ENCODE data around the gene SFMBT2. TPM values are rescaled to one million over a fixed set of nuclear protein-coding genes. Genes with fewer than 3 reads are reported as not detected.
"Not testable (repeated sequence)": the region's sequence is repeated elsewhere in the genome, so short reads cannot be mapped to it uniquely, and the experiment has no call there.

SFMBT2 gene
- total RNA-seq, 1 donor from 2014 or later: 25.3 TPM

DNA sequence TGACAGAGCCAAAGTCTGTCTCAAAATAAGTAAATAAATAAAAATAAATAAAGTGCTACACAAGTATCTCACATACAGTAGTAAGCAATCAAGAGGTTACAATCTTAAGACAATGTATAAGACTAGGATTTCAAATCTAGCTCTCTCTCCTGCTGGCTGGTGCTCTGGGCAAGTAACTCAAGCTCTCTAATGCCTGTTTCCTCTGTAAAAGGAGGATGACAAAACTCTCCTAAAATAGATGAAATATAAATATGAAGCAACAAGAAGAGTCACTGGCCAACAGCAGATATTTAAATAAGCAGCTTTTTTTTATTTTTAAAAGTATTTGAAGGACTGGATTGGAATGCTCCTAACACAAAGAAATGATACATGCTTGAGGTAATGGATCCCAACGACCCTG, 7.2 kb downstream of the SFMBT2 start:
- intact Hi-C loops (cut with micrococcal nuclease): no loop called here

GRCh38 chr10:7401782-7402181, 9.1 kb downstream of the SFMBT2 start:
- intact Hi-C loops (cut with micrococcal nuclease): no loop called here

- intact Hi-C loops (cut with micrococcal nuclease): no loop called here
Measured at GRCh38 chr10:7401156-7401555, 9.7 kb downstream of the SFMBT2 start.

DNA sequence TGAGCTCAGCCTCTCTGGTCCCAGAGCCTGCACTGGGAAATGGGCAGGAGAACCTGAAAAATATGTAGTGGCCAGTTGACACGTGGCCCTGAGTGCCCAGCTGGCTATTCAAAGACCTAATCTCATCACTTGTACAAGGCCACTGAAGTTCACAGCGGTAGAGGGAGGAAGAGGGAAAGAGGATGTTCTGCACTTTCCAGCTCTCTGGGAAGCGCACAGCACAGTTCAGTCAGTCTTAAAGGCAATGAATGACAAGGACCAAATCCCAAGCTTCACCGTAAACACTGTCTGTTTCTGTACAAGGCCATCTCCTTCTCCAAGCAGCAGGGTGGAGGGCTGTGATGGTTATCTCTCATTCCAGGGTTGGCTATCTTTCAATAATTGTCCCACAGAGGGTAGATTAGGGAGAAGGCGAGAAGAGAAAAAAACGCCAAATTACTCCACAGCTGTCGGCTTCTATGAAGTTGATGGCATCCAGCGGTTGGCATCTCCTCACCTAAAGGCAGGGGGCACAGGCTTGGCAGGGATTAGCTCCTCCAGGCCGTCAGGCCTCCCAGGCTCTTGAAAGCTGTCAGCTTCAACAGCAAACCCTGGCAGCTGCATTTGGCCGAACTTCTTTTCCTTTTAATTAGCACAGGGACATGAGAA, 10.6 kb downstream of the SFMBT2 start:
- intact Hi-C loops (cut with micrococcal nuclease): no loop called here

DNA sequence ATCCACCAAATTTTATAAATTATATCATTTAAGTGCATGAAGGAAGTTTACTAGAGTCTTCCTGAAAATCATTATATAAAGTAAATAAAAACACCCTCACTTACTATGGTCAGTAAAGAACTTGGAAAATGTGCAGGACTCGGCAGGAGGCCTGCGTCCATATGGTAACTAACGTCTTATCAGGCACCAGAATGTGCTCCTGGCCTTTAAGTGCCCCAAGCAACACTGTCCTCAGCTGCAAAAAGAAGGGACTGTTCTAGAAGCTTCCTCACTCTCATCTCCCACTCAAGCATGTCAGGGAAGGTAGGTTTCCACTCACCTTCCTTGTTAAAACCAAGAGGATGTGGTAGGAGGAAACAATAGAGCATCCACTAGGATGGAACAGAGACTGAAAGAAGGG, 11.3 kb downstream of the SFMBT2 start:
- intact Hi-C loops (cut with micrococcal nuclease): no loop called here

DNA sequence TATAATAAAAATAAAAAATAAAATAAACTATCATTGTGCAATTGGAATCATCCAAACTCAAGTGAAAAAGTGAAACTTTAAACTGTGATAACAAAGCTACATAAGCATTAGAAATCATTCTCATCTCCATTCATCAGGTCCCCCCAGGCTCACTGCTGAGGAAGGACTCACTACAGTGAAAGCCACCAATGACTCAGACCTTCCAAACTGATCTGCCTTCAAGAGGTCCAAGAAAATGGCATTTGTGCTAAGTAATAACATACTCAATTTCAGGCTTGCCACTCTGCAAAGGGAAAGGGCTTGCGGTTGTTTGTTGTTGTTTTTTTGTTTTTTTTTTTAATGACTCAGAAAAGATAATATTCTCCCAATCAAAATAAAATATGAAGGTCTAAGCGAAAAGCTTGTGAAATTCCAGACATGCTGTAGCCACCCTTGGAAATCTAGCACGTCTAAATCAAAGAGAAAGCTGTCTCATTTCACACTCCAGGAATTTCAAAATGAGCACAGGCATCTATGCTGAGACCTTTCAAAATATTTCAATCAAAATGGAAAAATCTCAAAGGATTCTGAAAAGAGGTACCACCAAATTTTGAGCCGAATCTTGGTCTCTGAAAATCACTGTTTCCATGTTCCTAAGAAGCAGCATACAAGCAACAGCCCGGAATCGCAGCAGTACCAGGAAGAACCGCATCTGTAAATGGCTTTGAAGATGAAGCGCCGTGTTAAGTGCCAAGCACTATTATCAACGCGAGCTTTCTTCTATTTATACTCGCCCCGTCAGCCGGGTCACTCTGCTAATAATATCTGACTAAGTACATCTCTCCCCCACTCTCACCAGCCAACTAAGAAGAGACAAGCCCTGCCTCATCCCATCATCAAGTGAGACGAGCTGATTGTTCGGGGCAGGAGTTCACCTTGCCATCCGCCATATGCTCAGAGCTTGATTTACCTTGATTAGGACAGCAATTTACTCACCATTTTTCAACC, 13.5 kb downstream of the SFMBT2 start:
- intact Hi-C loops (cut with micrococcal nuclease): no loop called here

DNA sequence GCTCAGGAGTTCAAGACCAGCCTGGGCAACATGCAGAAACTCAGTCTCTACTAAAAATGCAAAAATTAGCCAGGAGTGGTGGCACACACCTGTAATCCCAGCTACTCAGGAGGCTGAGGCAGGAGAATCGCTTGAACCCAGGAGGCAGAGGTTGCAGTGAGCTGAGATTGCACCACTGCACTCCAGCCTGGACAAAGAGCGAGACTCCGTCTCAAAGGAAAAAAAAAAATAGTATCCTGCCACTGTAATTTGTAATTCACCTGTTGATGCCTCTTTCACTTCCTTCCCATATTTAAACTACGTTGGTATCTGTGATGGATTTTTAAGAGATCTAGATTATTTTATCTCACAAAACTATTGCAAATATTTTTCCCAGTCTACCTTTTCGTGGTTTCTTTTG, 18.5 kb downstream of the SFMBT2 start:
- intact Hi-C loops (cut with micrococcal nuclease): not testable (repeated sequence)

DNA sequence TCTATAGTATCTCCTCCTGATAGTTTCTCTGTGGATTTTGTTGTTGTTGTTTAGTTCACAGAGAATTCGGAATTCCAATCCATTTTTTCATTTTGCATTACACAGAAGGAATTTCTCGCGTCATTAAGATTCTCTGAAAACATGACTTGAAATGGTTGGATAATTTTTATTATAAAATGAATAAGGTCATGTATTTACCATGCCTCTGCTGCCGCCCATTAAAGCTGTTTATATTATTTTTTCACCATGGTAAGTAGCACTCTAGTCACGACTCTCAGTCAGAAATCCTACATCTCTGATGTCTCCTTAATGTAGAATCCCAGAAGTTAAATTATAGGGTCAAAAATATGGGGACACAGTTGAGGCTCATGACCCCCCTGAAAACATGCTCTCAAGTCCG, 19.1 kb downstream of the SFMBT2 start:
- intact Hi-C loops (cut with micrococcal nuclease): no loop called here

- intact Hi-C loops (cut with micrococcal nuclease): not testable (repeated sequence)
Measured at GRCh38 chr10:7390689-7391110, 20.1 kb downstream of the SFMBT2 start.

- intact Hi-C loops (cut with micrococcal nuclease): no loop called here
Measured at GRCh38 chr10:7389844-7390243, 21.0 kb downstream of the SFMBT2 start.

DNA sequence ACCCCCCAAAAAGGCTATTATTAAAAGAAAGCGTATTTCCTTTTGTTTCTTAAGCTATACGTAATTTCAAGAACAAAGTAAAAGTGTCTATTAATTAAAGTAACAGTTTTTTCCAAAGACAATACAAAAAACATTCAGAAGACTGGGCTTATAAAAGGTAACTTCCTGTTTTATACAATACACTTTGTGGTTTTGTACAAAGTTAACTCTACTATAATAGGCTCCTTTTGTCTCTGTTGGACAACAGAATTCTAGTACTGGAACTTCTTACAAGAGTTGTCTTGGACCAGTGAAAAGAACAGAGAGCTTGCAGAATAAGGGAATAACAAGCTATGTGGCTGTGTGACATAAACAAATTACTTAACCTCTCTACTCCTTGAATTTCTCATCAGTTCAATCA, 21.5 kb downstream of the SFMBT2 start:
- intact Hi-C loops (cut with micrococcal nuclease): no loop called here

DNA sequence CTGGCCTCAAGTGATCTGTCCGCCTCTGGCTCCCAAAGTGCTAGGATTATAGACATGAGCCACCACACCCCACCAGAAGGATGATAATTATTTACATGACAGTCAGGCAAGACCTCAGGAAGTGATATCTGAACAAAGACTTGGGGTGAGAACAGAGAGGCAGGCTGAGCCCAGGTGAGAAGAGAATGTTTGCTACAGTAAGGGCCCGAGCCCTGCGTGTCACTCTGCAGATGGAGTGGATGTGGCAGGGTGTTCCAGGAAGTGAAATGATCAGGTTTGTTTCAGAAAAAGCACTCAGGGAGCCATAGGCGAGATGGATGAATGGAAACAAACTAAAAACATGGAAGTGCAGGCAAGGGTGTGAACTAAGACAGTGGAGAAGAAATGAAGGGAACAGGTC, 22.2 kb downstream of the SFMBT2 start:
- intact Hi-C loops (cut with micrococcal nuclease): no loop called here

- intact Hi-C loops (cut with micrococcal nuclease): not testable (repeated sequence)
Measured at GRCh38 chr10:7388149-7388548, 22.7 kb downstream of the SFMBT2 start.

- intact Hi-C loops (cut with micrococcal nuclease): no loop called here
Measured at GRCh38 chr10:7385114-7385513, 25.7 kb downstream of the SFMBT2 start.

GRCh38 chr10:7383442-7383841, 27.4 kb downstream of the SFMBT2 start:
- intact Hi-C loops (cut with micrococcal nuclease): no loop called here

DNA sequence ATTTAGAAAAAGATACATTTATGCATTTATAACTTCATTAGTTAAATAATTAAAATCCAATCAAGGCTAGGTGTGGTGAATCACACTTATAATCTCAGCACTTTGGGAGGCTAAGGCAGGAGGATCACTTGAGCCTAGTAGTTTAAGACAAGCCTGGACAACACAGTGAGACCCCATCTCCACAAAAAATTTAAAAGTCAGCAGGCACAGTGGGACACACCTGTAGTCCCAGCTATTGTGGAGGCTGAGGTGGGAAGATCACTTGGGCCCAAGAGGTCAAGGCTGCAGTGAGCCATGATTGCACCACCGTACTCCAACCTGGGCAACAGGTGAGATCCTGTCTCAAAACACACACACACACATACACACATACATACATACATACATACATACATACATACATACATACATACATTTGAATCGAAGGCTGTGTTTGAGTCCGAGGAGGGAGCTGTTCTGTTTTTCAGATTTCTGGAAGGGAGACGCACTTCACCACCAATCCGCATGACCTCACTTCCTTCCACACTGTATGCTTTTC, 30.1 kb downstream of the SFMBT2 start:
- intact Hi-C loops (cut with micrococcal nuclease): no loop called here

- intact Hi-C loops (cut with micrococcal nuclease): no loop called here
Measured at GRCh38 chr10:7378602-7379403, 32.0 kb downstream of the SFMBT2 start.

GRCh38 chr10:7377614-7378248, 33.1 kb downstream of the SFMBT2 start:
- intact Hi-C loops (cut with micrococcal nuclease): no loop called here

DNA sequence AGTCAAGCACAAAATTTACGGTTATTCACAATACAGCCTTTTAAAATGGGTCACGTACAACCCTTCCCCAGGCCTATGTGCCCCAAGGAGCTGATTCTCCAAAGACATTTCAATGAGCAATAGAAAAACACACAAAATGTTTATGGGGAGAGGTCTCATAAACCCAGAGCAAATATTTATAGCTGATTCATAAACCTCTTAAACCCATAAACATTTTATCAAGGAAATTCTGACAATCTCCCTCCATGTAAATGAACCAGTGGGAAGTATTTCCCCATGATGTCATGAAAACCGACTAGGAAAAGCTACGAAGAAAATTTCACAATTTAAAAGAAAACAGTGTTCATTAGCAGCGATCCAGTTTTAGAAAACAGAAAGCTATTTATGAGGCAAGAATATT, 36.0 kb downstream of the SFMBT2 start:
- intact Hi-C loops (cut with micrococcal nuclease): no loop called here

GRCh38 chr10:7373039-7373438, 37.8 kb downstream of the SFMBT2 start:
- intact Hi-C loops (cut with micrococcal nuclease): no loop called here

DNA sequence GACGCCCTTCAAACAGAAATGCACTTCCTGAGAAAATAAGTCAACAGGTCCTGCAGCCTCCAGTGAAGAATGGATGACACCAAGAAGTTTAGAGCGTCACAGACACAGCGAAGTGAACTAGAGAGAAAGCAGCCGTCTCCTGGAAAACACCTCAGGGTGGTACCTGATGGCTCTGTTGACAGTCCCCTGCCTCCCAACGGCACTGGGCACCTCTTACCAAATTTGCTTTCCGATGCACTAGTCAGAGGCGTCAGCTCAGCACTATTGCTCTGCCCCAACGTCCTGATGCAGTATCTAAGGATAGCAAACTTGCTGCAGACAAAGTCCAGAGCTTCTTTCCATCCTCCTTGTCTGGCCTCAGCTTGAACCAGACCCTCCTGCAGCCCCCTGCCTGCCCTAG, 38.3 kb downstream of the SFMBT2 start:
- intact Hi-C loops (cut with micrococcal nuclease): no loop called here
